SK-N-SH treated with all-trans-retinoic acid at 6 μM for 48 hours (cell line): ENCODE results near the gene ZHX3.

Experiments
- ATAC-seq: fragments of 200-7000 bp; cut with Tn5 transposase; 3 replicates; pipeline ENCODE4 v1.9.1; 2020; ENCODE audit warnings: mild to moderate bottlenecking, moderate library complexity
- ARNTL ChIP-seq: fragments of 450-650 bp; formaldehyde crosslinking; IDR thresholded peaks from 2 replicates; pipeline ENCODE4 v1.5.0; 2020; ENCODE audit warnings: low read depth, mild to moderate bottlenecking, moderate library complexity, borderline replicate concordance
- BACH2 ChIP-seq: fragments of 250-450 bp; sonication (Bioruptor Pico); IDR thresholded peaks from 2 replicates; pipeline ENCODE4 v1.9.0; 2021; ENCODE audit warnings: mild to moderate bottlenecking, borderline replicate concordance
- CSDC2 ChIP-seq: fragments of 250-450 bp; sonication (Bioruptor Pico); IDR thresholded peaks from 2 replicates; pipeline ENCODE4 v1.5.0; 2020; ENCODE audit warnings: mild to moderate bottlenecking, moderate library complexity
- ESRRG ChIP-seq: fragments of 250-450 bp; sonication (Bioruptor Pico); IDR thresholded peaks from 2 replicates; pipeline ENCODE4 v1.6.1; 2021; ENCODE audit warnings: mild to moderate bottlenecking
- GLIS3 ChIP-seq: fragments of 250-450 bp; sonication (Bioruptor Pico); IDR thresholded peaks from 2 replicates; pipeline ENCODE4 v1.5.0; 2020; ENCODE audit warnings: mild to moderate bottlenecking, moderate library complexity
- ISL1 ChIP-seq: fragments of 250-450 bp; sonication (Bioruptor Pico); IDR thresholded peaks from 2 replicates; pipeline ENCODE4 v2.1.2; 2022; ENCODE audit warnings: mild to moderate bottlenecking, moderate library complexity
- OSR1 ChIP-seq: fragments of 250-450 bp; sonication (Bioruptor Pico); IDR thresholded peaks from 2 replicates; pipeline ENCODE4 v1.8.0; 2022; ENCODE audit warnings: moderate library complexity, mild to moderate bottlenecking, inconsistent platforms
- SNAI2 ChIP-seq: fragments of 250-450 bp; sonication (Bioruptor Pico); IDR thresholded peaks from 2 replicates; pipeline ENCODE4 v1.5.0; 2020; ENCODE audit warnings: mild to moderate bottlenecking, moderate library complexity
- TCF4 ChIP-seq: fragments of 250-450 bp; sonication (Bioruptor Pico); IDR thresholded peaks from 2 replicates; pipeline ENCODE4 v1.8.0; 2021; ENCODE audit warnings: mild to moderate bottlenecking, moderate library complexity, borderline replicate concordance
- TOX ChIP-seq: fragments of 250-450 bp; sonication (Bioruptor Pico); IDR thresholded peaks from 2 replicates; pipeline ENCODE4 v1.8.0; 2021; ENCODE audit warnings: mild to moderate bottlenecking, moderate library complexity, borderline replicate concordance
- ZC3H10 ChIP-seq: fragments of 250-450 bp; sonication (Bioruptor Pico); IDR thresholded peaks from 2 replicates; pipeline ENCODE4 v1.5.1; 2021; ENCODE audit warnings: mild to moderate bottlenecking, moderate library complexity
- ZFP30 ChIP-seq: fragments of 450-650 bp; formaldehyde crosslinking; IDR thresholded peaks from 2 replicates; pipeline ENCODE4 v1.5.0; 2022; ENCODE audit warnings: mild to moderate bottlenecking, moderate library complexity
- ZNF565 ChIP-seq: fragments of 450-650 bp; formaldehyde crosslinking; conservative IDR thresholded peaks from 2 replicates; pipeline ENCODE4 v1.5.0; 2020; ENCODE audit warnings: low read depth, mild to moderate bottlenecking, moderate library complexity
- ZNF70 ChIP-seq: fragments of 450-650 bp; formaldehyde crosslinking; IDR thresholded peaks from 2 replicates; pipeline ENCODE4 v1.5.0; 2020; ENCODE audit warnings: mild to moderate bottlenecking, moderate library complexity
- ZNF8 ChIP-seq: fragments of 450-650 bp; formaldehyde crosslinking; IDR thresholded peaks from 2 replicates; pipeline ENCODE4 v1.5.0; 2020; ENCODE audit warnings: mild to moderate bottlenecking, moderate library complexity
- TF ChIP-seq, protein P1 (sequence below): fragments of 250-450 bp; sonication (Bioruptor Pico); IDR thresholded peaks from 2 replicates; pipeline ENCODE4 v1.8.0; 2021; ENCODE audit warnings: low read depth, mild to moderate bottlenecking, moderate library complexity, borderline replicate concordance
- TF ChIP-seq, protein P2 (sequence below): fragments of 250-450 bp; sonication (Bioruptor Pico); IDR thresholded peaks from 2 replicates; pipeline ENCODE4 v1.8.0; 2020; ENCODE audit warnings: mild to moderate bottlenecking, moderate library complexity, borderline replicate concordance
- TF ChIP-seq, protein P3 (sequence below): fragments of 250-450 bp; sonication (Bioruptor Pico); IDR thresholded peaks from 2 replicates; pipeline ENCODE4 v1.5.1; 2020; ENCODE audit warnings: low read depth, mild to moderate bottlenecking, moderate library complexity
- TF ChIP-seq, protein P4 (sequence below): fragments of 250-450 bp; sonication (Bioruptor Pico); IDR thresholded peaks from 2 replicates; pipeline ENCODE4 v1.5.0; 2020; ENCODE audit warnings: mild to moderate bottlenecking, moderate library complexity

The ZHX3 gene

DNA sequence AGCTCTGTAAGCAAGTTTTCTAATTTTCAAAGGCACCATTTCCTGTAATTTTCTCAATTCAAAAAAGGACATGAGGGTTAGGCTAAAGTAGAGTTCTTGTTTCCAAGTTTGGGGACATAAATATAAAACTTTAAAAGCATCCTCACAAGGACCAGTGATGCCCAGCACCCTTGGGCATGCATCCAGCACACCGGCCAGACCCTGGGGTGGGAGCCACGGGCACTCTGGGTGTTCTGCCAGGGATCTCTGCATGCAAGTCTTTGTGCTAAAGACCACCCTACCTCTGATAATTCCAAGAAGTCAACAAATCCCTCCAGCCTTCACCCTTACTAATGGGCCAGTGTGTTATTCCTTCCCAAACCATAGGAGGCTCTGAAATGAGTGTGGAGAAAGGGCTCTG is 133.7 kb downstream of the ZHX3 start:
- ATAC-seq, result no peak
- no peak for TF ChIP-seq ZNF565
- TF ChIP-seq, protein P1, sequence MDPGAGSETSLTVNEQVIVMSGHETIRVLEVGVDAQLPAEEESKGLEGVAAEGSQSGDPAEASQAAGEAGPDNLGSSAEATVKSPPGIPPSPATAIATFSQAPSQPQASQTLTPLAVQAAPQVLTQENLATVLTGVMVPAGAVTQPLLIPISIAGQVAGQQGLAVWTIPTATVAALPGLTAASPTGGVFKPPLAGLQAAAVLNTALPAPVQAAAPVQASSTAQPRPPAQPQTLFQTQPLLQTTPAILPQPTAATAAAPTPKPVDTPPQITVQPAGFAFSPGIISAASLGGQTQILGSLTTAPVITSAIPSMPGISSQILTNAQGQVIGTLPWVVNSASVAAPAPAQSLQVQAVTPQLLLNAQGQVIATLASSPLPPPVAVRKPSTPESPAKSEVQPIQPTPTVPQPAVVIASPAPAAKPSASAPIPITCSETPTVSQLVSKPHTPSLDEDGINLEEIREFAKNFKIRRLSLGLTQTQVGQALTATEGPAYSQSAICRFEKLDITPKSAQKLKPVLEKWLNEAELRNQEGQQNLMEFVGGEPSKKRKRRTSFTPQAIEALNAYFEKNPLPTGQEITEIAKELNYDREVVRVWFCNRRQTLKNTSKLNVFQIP (CRISPR knock-in tag), result no peak
- TF ChIP-seq ZFP30 (CRISPR knock-in tag), result no peak
- TF ChIP-seq GLIS3 (CRISPR knock-in tag), result no peak
- TF ChIP-seq TCF4 (CRISPR knock-in tag), result no peak
- no peak for TF ChIP-seq CSDC2
- no peak for TF ChIP-seq ISL1
- no peak for TF ChIP-seq ZNF70
- TF ChIP-seq OSR1, result no peak
- no peak for TF ChIP-seq ARNTL
- TF ChIP-seq, protein P2, sequence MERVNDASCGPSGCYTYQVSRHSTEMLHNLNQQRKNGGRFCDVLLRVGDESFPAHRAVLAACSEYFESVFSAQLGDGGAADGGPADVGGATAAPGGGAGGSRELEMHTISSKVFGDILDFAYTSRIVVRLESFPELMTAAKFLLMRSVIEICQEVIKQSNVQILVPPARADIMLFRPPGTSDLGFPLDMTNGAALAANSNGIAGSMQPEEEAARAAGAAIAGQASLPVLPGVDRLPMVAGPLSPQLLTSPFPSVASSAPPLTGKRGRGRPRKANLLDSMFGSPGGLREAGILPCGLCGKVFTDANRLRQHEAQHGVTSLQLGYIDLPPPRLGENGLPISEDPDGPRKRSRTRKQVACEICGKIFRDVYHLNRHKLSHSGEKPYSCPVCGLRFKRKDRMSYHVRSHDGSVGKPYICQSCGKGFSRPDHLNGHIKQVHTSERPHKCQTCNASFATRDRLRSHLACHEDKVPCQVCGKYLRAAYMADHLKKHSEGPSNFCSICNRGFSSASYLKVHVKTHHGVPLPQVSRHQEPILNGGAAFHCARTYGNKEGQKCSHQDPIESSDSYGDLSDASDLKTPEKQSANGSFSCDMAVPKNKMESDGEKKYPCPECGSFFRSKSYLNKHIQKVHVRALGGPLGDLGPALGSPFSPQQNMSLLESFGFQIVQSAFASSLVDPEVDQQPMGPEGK (CRISPR knock-in tag), result no peak
- TF ChIP-seq, protein P3, sequence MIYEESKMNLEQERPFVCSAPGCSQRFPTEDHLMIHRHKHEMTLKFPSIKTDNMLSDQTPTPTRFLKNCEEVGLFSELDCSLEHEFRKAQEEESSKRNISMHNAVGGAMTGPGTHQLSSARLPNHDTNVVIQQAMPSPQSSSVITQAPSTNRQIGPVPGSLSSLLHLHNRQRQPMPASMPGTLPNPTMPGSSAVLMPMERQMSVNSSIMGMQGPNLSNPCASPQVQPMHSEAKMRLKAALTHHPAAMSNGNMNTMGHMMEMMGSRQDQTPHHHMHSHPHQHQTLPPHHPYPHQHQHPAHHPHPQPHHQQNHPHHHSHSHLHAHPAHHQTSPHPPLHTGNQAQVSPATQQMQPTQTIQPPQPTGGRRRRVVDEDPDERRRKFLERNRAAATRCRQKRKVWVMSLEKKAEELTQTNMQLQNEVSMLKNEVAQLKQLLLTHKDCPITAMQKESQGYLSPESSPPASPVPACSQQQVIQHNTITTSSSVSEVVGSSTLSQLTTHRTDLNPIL (CRISPR knock-in tag), result no peak
- TF ChIP-seq ESRRG (CRISPR knock-in tag), result no peak
- TF ChIP-seq SNAI2 (CRISPR knock-in tag), result no peak
- TF ChIP-seq ZNF8 (CRISPR knock-in tag), result no peak
- no peak for TF ChIP-seq BACH2
- TF ChIP-seq, protein P4, sequence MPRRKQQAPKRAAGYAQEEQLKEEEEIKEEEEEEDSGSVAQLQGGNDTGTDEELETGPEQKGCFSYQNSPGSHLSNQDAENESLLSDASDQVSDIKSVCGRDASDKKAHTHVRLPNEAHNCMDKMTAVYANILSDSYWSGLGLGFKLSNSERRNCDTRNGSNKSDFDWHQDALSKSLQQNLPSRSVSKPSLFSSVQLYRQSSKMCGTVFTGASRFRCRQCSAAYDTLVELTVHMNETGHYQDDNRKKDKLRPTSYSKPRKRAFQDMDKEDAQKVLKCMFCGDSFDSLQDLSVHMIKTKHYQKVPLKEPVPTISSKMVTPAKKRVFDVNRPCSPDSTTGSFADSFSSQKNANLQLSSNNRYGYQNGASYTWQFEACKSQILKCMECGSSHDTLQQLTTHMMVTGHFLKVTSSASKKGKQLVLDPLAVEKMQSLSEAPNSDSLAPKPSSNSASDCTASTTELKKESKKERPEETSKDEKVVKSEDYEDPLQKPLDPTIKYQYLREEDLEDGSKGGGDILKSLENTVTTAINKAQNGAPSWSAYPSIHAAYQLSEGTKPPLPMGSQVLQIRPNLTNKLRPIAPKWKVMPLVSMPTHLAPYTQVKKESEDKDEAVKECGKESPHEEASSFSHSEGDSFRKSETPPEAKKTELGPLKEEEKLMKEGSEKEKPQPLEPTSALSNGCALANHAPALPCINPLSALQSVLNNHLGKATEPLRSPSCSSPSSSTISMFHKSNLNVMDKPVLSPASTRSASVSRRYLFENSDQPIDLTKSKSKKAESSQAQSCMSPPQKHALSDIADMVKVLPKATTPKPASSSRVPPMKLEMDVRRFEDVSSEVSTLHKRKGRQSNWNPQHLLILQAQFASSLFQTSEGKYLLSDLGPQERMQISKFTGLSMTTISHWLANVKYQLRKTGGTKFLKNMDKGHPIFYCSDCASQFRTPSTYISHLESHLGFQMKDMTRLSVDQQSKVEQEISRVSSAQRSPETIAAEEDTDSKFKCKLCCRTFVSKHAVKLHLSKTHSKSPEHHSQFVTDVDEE (CRISPR knock-in tag), result no peak

DNA sequence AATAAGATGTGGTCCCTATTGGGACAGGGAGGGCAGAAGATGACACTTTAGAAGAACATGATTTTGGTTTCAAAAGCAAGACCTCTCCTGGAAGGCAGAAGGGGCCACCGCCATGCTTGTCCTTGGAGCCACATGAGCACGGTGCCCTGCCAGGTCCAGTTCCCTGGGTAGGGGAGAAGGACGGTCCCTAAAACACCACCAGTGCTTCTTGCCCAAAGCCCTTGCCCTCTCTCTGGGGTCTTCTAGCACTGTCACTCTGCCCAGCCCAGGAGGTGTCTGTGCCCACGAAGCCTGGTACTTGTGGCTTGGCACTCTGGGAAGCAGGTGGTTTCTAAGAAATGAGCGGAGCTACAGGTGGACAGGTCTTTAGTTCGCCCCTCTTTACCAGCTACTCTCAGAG is 134.1 kb downstream of the ZHX3 start:
- ATAC-seq, result no peak
- no peak for TF ChIP-seq ESRRG (CRISPR knock-in tag)
- no peak for TF ChIP-seq ZFP30 (CRISPR knock-in tag)
- no peak for TF ChIP-seq ZNF8 (CRISPR knock-in tag)
- no peak for TF ChIP-seq BACH2
- TF ChIP-seq GLIS3 (CRISPR knock-in tag), result no peak
- TF ChIP-seq ZC3H10 (CRISPR knock-in tag), result no peak
- TF ChIP-seq OSR1, result no peak
- TF ChIP-seq TCF4 (CRISPR knock-in tag), result no peak
- no peak for TF ChIP-seq TOX (CRISPR knock-in tag)
- TF ChIP-seq CSDC2, result no peak
- TF ChIP-seq SNAI2 (CRISPR knock-in tag), result no peak
- TF ChIP-seq, protein P4 (CRISPR knock-in tag), result no peak
